Fibroblast of mammary gland (primary cell): Measurements from ENCODE around the gene TMEM147.

Experiments
- DNase-seq: peaks from one replicate; pipeline ENCODE4 v3.0.0-alpha.2; 2010; ENCODE audit warnings: low read depth
- H3K4me3 ChIP-seq: 2 replicates; pipeline ENCODE4 v1.5.1; 2011; ENCODE audit warnings: low read depth, mild to moderate bottlenecking, low read length, moderate library complexity; ENCODE audit not compliant: control insufficient read depth
- TF ChIP-seq, protein P1 (sequence below): conservative IDR thresholded peaks from 2 replicates; pipeline ENCODE4 v1.5.1; 2011; ENCODE audit warnings: low read depth, low read length, inconsistent platforms; ENCODE audit not compliant: control insufficient read depth, insufficient read depth

The TMEM147 gene

DNA sequence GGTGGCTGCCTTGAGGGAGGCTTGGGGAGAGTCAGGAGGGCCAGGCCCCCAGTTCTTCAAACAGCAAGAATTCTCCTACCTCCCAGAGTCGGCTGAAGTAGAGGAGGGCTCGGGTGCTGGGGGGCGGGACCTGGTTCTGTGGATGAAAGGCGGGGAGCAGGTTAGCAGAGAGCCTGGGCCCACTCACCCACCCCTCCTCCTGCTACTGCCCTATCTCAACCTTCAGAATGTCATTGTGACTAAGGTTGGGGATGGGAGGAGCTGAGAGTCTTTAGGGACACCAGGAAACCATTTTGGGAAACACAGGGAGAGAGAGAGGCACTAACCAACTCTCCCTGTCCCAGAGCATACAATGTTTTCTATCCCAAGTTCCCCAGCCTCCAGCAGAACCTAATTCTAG is 42.7 kb upstream of the TMEM147 start:
- TF ChIP-seq, protein P1, sequence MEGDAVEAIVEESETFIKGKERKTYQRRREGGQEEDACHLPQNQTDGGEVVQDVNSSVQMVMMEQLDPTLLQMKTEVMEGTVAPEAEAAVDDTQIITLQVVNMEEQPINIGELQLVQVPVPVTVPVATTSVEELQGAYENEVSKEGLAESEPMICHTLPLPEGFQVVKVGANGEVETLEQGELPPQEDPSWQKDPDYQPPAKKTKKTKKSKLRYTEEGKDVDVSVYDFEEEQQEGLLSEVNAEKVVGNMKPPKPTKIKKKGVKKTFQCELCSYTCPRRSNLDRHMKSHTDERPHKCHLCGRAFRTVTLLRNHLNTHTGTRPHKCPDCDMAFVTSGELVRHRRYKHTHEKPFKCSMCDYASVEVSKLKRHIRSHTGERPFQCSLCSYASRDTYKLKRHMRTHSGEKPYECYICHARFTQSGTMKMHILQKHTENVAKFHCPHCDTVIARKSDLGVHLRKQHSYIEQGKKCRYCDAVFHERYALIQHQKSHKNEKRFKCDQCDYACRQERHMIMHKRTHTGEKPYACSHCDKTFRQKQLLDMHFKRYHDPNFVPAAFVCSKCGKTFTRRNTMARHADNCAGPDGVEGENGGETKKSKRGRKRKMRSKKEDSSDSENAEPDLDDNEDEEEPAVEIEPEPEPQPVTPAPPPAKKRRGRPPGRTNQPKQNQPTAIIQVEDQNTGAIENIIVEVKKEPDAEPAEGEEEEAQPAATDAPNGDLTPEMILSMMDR = no peak
- DNase-seq = no peak
- H3K4me3 ChIP-seq = no peak overlapping the region

DNA sequence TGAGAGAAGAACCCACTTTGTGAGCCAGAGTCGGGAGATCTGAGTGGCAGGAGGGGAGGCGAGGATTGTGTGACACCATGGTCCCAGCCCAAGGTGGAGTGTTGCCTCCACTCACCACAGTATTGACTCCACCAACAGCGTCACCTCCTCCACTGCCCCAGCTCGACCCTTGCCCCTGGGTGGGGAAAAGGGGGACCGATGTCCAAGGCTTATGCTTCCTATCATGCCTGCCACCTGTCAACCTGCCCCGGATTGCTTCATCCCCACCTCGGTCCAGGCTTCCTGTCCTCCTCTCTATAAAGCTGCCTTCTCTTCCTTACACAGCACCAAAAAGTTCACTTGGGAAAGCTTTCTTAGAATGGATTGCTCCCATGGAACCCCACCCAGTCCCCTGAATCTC is 39.4 kb upstream of the TMEM147 start:
- no peak for DNase-seq
- no peak overlapping the region for H3K4me3 ChIP-seq
- TF ChIP-seq, protein P1 = no peak

DNA sequence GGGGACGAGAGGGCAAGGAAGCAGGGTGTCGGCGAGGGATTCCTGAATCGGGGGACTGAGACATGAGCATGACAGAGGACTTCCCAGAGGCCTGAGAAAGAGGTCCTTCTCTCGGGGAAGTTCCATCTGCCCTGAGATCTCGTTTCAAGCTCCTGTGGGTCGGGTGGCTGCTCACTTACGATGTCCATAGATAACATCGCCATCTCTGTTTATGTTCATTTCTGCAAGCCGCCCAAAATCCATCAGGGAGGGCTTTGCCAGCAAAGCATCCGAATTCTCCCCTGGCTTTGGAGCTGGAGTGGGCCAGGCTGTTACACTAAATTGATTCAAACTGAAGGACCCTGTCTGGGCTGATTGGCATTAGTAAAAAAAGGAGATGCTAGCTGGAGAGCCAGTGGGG is 37.9 kb upstream of the TMEM147 start:
- H3K4me3 ChIP-seq = no peak overlapping the region
- no peak for DNase-seq
- TF ChIP-seq, protein P1 = no peak

- TF ChIP-seq, protein P1 = no peak
- no peak for DNase-seq
- no peak overlapping the region for H3K4me3 ChIP-seq
These were observed 37.3 kb upstream of the TMEM147 start for GRCh38 chr19:35508129-35508528.

DNA sequence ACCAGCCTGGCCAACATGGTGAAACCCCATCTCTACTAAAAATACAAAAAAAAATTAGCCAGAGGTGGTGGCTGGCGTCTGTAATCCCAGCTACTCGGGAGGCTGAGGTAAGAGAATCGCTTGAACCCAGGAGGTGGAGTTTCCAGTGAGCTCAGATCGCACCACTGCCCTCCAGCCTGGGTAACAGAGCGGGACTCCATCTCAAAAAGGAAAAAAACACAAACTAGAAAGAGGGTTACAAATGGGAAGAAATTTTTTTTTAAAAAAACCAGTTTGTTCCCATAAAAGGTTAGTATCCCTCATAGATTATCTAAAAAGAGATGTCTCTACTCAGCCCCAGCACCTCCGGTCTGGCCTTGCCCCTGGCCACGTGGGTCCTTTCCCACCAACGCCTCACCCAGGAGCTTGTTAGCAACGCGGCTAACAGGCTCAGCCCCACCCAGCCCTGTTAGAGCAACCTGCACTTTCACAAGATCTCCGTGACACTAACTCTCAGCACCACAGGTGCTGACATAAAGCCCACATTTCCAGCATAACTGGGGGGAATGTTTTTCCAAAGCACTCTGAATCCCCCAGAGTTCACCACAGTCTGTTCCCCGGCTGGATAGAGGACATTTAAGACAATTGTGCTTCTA is 36.3 kb upstream of the TMEM147 start:
- H3K4me3 ChIP-seq = no peak overlapping the region
- TF ChIP-seq, protein P1 = no peak
- DNase-seq = no peak

- peak; percentile 32 for DNase-seq
- H3K4me3 ChIP-seq = peak overlapping the region; percentile 2
- TF ChIP-seq, protein P1 = peak; percentile 77
These were observed 35.4 kb upstream of the TMEM147 start for GRCh38 chr19:35509861-35510625.
